ENCODE data around the gene MYO5B. TPM values are rescaled to one million over a fixed set of nuclear protein-coding genes. Genes with fewer than 3 reads are reported as not detected.

The MYO5B gene
- total and polyA plus RNA-seq, 10 of the 15 experiments (the other 5 are each of a cell fraction or from before 2014, with no cell fraction given) = 2.5 to 4.5 (median 3.3) TPM

- ChIA-PET CTCF (no interaction called here), POLR2A (no interaction called here), SMC1A (ENCODE audit: uncharacterized antibody, unreplicated experiment) (interaction anchor here (0.7 kb wide), 1 partner anchor 565 kb away, joined by 3 read pairs; no protein-coding TSS in a partner anchor), RAD21 (ENCODE audit: unreplicated experiment) (no interaction called here)
- Histone ChIP-seq H3K27me3 (replicated peaks in 1 of 2; ENCODE audit: control insufficient read depth in 2 of 2, insufficient read depth in 2 of 2, low read length in 1 of 2) (no peaks in the 10 kb centered on the region), H3K4me1 (ENCODE audit: control insufficient read depth, insufficient read depth, low read length) (peaks cover 18% of the 10 kb centered on the region), H3K9ac (ENCODE audit: control insufficient read depth, insufficient read depth, low read length) (no peak overlapping the region), H3K27ac (ENCODE audit: control insufficient read depth, insufficient read depth) (no peak overlapping the region), H3K4me3 (no peak overlapping the region), H3K4me2 (ENCODE audit: control insufficient read depth, insufficient read depth) (no peak overlapping the region), H3K36me3 (ENCODE audit: control insufficient read depth in 2 of 2, insufficient read depth in 2 of 2, low read length in 1 of 2) (no peaks in the 10 kb centered on the region), H3K9me3 (replicated peaks; ENCODE audit: control insufficient read depth, insufficient read depth, low read length) (no peaks in the 10 kb centered on the region), H4K20me1 (ENCODE audit: control insufficient read depth, insufficient read depth) (no peaks in the 10 kb centered on the region), H2AFZ (ENCODE audit: control insufficient read depth, low read depth, low read length) (no peak overlapping the region), H3K79me2 (ENCODE audit: control insufficient read depth, insufficient read depth, low read length) (peaks cover 2% of the 10 kb centered on the region)
- ATAC-seq (no peak), FAIRE-seq (no peak), DNase-seq (ENCODE audit: low read depth, low spot score) (no peak)
- no TSS peak for BruUV-seq (replicated peaks)
- TF ChIP-seq BCL11A (IDR thresholded peaks at IDR 0.05; ENCODE audit: low read depth, low read length) (no peak), HSF1 (IDR thresholded peaks at IDR 0.05; ENCODE audit: low read depth, low read length) (no peak), USF1 (IDR thresholded peaks at IDR 0.05; ENCODE audit: borderline replicate concordance, extremely low read length, insufficient read depth, low read depth, low read length) (no peak), IRF5 (IDR thresholded peaks at IDR 0.05; ENCODE audit: borderline replicate concordance) (no peak), SMAD5 (IDR thresholded peaks at IDR 0.05; ENCODE audit: low read depth) (no peak), SMC3 (IDR thresholded peaks at IDR 0.05; ENCODE audit: borderline replicate concordance, low read length) (no peak), ZNF687 (IDR thresholded peaks at IDR 0.05) (no peak), ZNF24 (IDR thresholded peaks at IDR 0.05) (no peak), NFYB (IDR thresholded peaks at IDR 0.05; ENCODE audit: insufficient read depth, low read depth, low read length) (no peak), STAT3 (IDR thresholded peaks at IDR 0.05; ENCODE audit: low read depth, low read length) (no peak), HCFC1 (IDR thresholded peaks at IDR 0.05; ENCODE audit: low read length) (no peak), SUPT20H (IDR thresholded peaks at IDR 0.05; ENCODE audit: borderline replicate concordance, control insufficient read depth, low read depth, low read length) (no peak), NBN (IDR thresholded peaks at IDR 0.05) (no peak)
- in situ Hi-C loops (cut with MboI) = no loop called here
- intact Hi-C loops (cut with micrococcal nuclease; ENCODE audit: unreplicated experiment) = no loop called here
- 97% methylated on average over 5 of the region's 5 CpGs for WGBS (ENCODE audit: insufficient coverage, insufficient replicate concordance, low lambda C conversion rate, missing lambda C conversion rate)
Observed at GRCh38 chr18:49817947-49818346, 377.0 kb downstream of the MYO5B start.
